ENCODE measurements around the gene SGO2. TPM values are rescaled to one million over a fixed set of nuclear protein-coding genes. Genes with fewer than 3 reads are reported as not detected.

Gene SGO2
- total and polyA plus RNA-seq, 2 donors (not counting 3 experiments of a cell fraction or from before 2014, with no cell fraction given), result 1.7 to 20.5 TPM

GRCh38 chr2:200477667-200478131 is 48.3 kb upstream of the SGO2 start:
- FAIRE-seq (no peak), DNase-seq (ENCODE audit: low read depth, low spot score) (no peak)
- POLR2A ChIA-PET, result no interaction called here
- dilution Hi-C loops (cut with MboI; ENCODE audit: extremely low pct_ligation_motif_present, low sequenced_read_pairs), result no loop called here
- intact Hi-C loops (cut with micrococcal nuclease), result no loop called here
- H4K20me1 ChIP-seq (replicated peaks; ENCODE audit: control insufficient read depth, extremely low read depth, insufficient read depth, low read length), result no peaks in the 10 kb centered on the region
- H2AFZ ChIP-seq (ENCODE audit: low read depth, low read length), result no peak overlapping the region
- H3K79me2 ChIP-seq (ENCODE audit: control insufficient read depth, insufficient read depth, low read length), result no peaks in the 10 kb centered on the region
- TSS peak; percentile 24 for BruUV-seq (replicated peaks)
- no peak overlapping the region for H3K9ac ChIP-seq (replicated peaks; ENCODE audit: extremely low read depth, insufficient read depth, low read length)
- H3K27me3 ChIP-seq (ENCODE audit: control insufficient read depth in 2 of 2, insufficient read depth in 2 of 2, low read length in 2 of 2), result no peaks in the 10 kb centered on the region
- H3K9me1 ChIP-seq (replicated peaks; ENCODE audit: control insufficient read depth, extremely low read depth, insufficient read depth, low read length), result no peaks in the 10 kb centered on the region
- peaks cover 4 to 7% of the 10 kb centered on the region in 2 experiments for H3K36me3 ChIP-seq (ENCODE audit: control insufficient read depth in 2 of 2, extremely low read depth in 1 of 2, insufficient read depth in 2 of 2, low read length in 2 of 2)
- H3K4me3 ChIP-seq (replicated peaks in 1 of 3; ENCODE audit: insufficient read depth in 1 of 3, low read depth in 1 of 3, low read length in 3 of 3), result no peak overlapping the region
- no peak overlapping the region for H3K27ac ChIP-seq (ENCODE audit: insufficient read depth, low read depth, low read length)
- CTCF ChIA-PET, result interaction anchor here (2.0 kb wide), 1 partner anchor 504 kb away, joined by 8 read pairs; no protein-coding TSS in a partner anchor
- H3K4me2 ChIP-seq (ENCODE audit: insufficient read depth, low read length), result no peak overlapping the region
- H3K9me3 ChIP-seq (replicated peaks; ENCODE audit: control insufficient read depth, insufficient read depth, low read length), result no peaks in the 10 kb centered on the region
- H3K4me1 ChIP-seq (ENCODE audit: control insufficient read depth, extremely low read depth, insufficient read depth, low read length), result no peaks in the 10 kb centered on the region
- TF ChIP-seq CTCF (IDR thresholded peaks at IDR 0.05; ENCODE audit: extremely low read depth in 1 of 2, insufficient read depth in 1 of 2, low read depth in 1 of 2, low read length in 2 of 2) (no peak), POLR2AphosphoS5 (IDR thresholded peaks at IDR 0.05; ENCODE audit: insufficient read depth, low read depth, low read length) (no peak), EZH2 (IDR thresholded peaks at IDR 0.05; ENCODE audit: borderline replicate concordance, low read depth, low read length, severe bottlenecking) (no peak), MYC (IDR thresholded peaks at IDR 0.05; ENCODE audit: low read depth, low read length) (no peak), GATA2 (IDR thresholded peaks at IDR 0.05; ENCODE audit: insufficient read depth, insufficient read length, low read depth, low read length) (no peak)
